GM18517 (cell line): Measurements from ENCODE around the gene CNKSR1.
"Not testable (repeated sequence)": the region's sequence is repeated elsewhere in the genome, so short reads cannot be mapped to it uniquely, and the experiment has no call there.

ENCODE experiments used
- ATAC-seq: cut with Tn5 transposase; IDR thresholded peaks from one replicate; pipeline ENCODE4 v1.9.1; 2021; ENCODE audit warnings: mild to moderate bottlenecking, moderate library complexity; ENCODE audit not compliant: unreplicated experiment

The CNKSR1 gene

GRCh38 chr1:26224606-26225005, 47.3 kb downstream of the CNKSR1 start:
- no peak for ATAC-seq

- no peak for ATAC-seq
Observed at GRCh38 chr1:26225033-26225831, 47.9 kb downstream of the CNKSR1 start.

- ATAC-seq = not testable (repeated sequence)
Observed at GRCh38 chr1:26230682-26231081, 53.4 kb downstream of the CNKSR1 start.

GRCh38 chr1:26233903-26234643, 56.8 kb downstream of the CNKSR1 start, which contains the start of gene CEP85:
TSS of gene CEP85 (plus strand) at chr1:26234200. CDS start at chr1:26239784, 5,584 bp downstream.
- peak; percentile 85 for ATAC-seq

GRCh38 chr1:26234644-26235370, 57.5 kb downstream of the CNKSR1 start:
- ATAC-seq = no peak

- no peak for ATAC-seq
Observed at GRCh38 chr1:26237230-26237966, 60.1 kb downstream of the CNKSR1 start.
